ENCODE results near the gene CXCL9.

GRCh38 chr4:76036855-76037254, 29.5 kb upstream of the CXCL9 start:
- TF ChIP-seq POLR2A (IDR thresholded peaks at IDR 0.05) (no peak), CTCF (IDR thresholded peaks at IDR 0.05) (no peak)
